ENCODE data around the gene UPB1.

The UPB1 gene

GRCh38 chr22:24576778-24577177 lies 81.6 kb downstream of the UPB1 start:
- no peaks in the 10 kb centered on the region for H3K9me3 ChIP-seq (ENCODE audit: control insufficient read depth, insufficient read depth, low read length)
- TF ChIP-seq CTCF (IDR thresholded peaks at IDR 0.05; ENCODE audit: low read depth, low read length, poor library complexity, severe bottlenecking), result no peak
- peaks cover 43% of the 10 kb centered on the region for H3K36me3 ChIP-seq (ENCODE audit: control insufficient read depth, low read length)

More at GRCh38 chr22:24576778-24577177, 81.6 kb downstream of the UPB1 start:
- Histone ChIP-seq H3K79me2 (ENCODE audit: control insufficient read depth, low read length) (no peaks in the 10 kb centered on the region), H3K4me3 (ENCODE audit: low read length) (no peak overlapping the region), H3K9me2 (replicated peaks; ENCODE audit: control insufficient read depth, low read length) (no peaks in the 10 kb centered on the region), H3K4me1 (ENCODE audit: control insufficient read depth, low read length) (no peaks in the 10 kb centered on the region), H3F3A (ENCODE audit: control insufficient read depth, insufficient read depth) (peaks cover 34% of the 10 kb centered on the region), H3K27ac (ENCODE audit: low read depth, low read length) (no peak overlapping the region), H3K27me3 (ENCODE audit: control insufficient read depth, low read length) (no peaks in the 10 kb centered on the region), H3K4me2 (ENCODE audit: low read length) (no peak overlapping the region), H4K20me1 (ENCODE audit: control insufficient read depth, insufficient read depth, low read depth, low read length) (0 out of 2 replicates have a peak, but pooled peaks cover 4% of the 10 kb centered on the region)

Data from DOHH2 (cell line).